Measurements from ENCODE around the gene GPC3. TPM values are rescaled to one million over a fixed set of nuclear protein-coding genes. Genes with fewer than 3 reads are reported as not detected.

Gene GPC3
- total and polyA plus RNA-seq, 2 experiments from 2014 or later: 171 to 323 TPM

DNA sequence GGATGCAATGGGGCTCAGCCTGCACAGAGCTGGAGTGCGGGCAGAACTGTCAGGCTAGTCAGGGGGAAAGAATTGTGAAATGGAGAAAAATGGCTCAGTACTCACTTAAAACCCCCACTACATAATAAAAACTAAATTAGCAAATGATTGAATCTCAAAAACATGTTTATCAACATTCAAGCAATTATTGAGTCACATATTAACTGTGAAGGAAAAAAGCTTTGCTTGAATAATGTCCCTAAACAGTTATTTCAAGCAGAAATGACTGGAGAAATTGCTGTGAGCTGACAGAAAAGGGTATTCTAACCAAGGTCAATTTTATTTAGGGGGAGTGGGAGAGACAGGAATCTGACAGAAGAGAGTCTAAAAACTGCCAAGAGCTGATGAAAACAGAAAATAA is 37.4 kb downstream of the GPC3 start:
- Histone ChIP-seq H3K4me1 (ENCODE audit: low read depth) (no peaks in the 10 kb centered on the region), H3K27me3 (no peaks in the 10 kb centered on the region), H3K4me3 (no peak overlapping the region), H3K9me3 (ENCODE audit: low read depth) (no peaks in the 10 kb centered on the region), H3K27ac (no peak overlapping the region), H3K36me3 (no peaks in the 10 kb centered on the region)
- no peak for DNase-seq (ENCODE audit: low read depth in 1 of 2, low spot score in 1 of 2)
- TF ChIP-seq, protein P1, sequence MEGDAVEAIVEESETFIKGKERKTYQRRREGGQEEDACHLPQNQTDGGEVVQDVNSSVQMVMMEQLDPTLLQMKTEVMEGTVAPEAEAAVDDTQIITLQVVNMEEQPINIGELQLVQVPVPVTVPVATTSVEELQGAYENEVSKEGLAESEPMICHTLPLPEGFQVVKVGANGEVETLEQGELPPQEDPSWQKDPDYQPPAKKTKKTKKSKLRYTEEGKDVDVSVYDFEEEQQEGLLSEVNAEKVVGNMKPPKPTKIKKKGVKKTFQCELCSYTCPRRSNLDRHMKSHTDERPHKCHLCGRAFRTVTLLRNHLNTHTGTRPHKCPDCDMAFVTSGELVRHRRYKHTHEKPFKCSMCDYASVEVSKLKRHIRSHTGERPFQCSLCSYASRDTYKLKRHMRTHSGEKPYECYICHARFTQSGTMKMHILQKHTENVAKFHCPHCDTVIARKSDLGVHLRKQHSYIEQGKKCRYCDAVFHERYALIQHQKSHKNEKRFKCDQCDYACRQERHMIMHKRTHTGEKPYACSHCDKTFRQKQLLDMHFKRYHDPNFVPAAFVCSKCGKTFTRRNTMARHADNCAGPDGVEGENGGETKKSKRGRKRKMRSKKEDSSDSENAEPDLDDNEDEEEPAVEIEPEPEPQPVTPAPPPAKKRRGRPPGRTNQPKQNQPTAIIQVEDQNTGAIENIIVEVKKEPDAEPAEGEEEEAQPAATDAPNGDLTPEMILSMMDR (IDR thresholded peaks at IDR 0.05; ENCODE audit: low read depth, low read length): no peak

DNA sequence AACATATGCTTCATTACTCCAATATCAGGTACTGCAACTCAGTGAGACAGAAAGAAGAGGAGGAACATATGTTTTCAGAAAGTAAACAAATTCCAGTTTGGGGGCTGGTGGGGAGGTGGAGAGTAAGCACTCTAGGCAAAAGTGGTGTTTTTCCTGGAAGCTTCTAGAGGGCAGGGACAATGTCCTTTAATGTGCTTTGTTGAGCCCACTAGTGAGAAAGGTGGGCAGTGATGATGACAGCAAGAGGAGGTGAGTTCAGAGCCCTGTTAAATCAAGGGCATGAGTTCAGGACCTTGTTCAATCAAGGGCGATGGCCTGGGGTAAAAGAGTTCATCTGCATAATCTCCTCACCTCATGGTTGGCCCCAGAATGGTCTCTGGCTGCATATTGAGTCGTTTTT is 38.4 kb downstream of the GPC3 start:
- Histone ChIP-seq H3K36me3 (no peaks in the 10 kb centered on the region), H3K4me3 (no peak overlapping the region), H3K27ac (no peak overlapping the region), H3K27me3 (no peaks in the 10 kb centered on the region), H3K4me1 (ENCODE audit: low read depth) (no peaks in the 10 kb centered on the region), H3K9me3 (ENCODE audit: low read depth) (no peaks in the 10 kb centered on the region)
- DNase-seq (ENCODE audit: low read depth in 1 of 2, low spot score in 1 of 2): no peak
- TF ChIP-seq, protein P1 (IDR thresholded peaks at IDR 0.05; ENCODE audit: low read depth, low read length): no peak

DNA sequence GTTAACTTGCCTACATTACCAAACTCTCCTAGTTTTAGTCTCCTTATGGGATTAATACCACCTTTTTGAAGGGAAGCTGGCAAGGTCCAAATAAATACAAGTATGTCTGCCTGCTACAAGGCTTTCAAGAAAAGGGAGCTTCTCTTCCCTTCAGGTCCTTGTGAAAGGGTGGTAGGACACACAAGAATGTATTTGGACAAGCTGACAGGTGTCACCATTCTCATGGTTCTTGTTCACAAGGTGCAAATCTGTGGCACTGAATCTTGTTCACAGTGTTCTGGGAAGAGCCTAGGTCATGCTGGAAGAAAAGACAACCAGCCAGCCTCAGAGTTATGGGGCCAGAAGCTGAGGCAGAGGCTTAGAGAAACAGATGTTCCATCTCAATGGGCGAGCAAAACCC is 41.9 kb downstream of the GPC3 start:
- Histone ChIP-seq H3K36me3 (no peaks in the 10 kb centered on the region), H3K27me3 (no peaks in the 10 kb centered on the region), H3K4me3 (no peak overlapping the region), H3K9me3 (ENCODE audit: low read depth) (no peaks in the 10 kb centered on the region), H3K4me1 (ENCODE audit: low read depth) (no peaks in the 10 kb centered on the region), H3K27ac (no peak overlapping the region)
- no peak for DNase-seq (ENCODE audit: low read depth in 1 of 2, low spot score in 1 of 2)
- TF ChIP-seq, protein P1 (IDR thresholded peaks at IDR 0.05; ENCODE audit: low read depth, low read length): no peak

DNA sequence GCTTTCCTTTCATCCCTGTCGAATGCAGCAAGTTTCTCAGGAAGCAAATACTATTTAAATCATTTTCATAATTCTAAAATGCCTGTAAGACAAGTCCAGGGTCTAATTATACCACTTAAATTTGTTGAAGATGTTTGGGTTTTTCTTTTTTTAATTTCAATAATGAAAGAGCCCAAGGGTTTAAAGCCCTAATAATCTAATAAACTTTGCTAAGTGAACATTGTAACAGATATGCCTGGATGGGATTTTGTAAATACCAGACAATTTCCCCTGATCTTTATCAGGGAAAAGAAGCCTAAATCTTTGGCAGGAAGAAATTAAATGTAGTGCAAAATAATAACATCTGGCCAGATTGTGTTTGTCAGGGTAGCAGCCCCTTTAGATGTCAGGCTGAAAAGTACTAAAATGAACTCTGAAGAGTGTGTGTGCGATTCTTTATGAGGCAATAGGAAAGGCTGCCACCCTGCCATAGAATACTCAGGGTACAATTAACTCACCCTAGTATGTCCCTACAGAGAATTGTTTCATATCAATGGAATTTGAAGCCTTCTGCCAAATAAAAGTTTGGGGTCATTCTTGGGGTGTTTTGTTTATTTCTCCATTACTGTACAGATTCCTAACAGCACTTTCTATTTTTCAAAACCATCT is 45.6 kb downstream of the GPC3 start:
- no peaks in the 10 kb centered on the region for H3K9me3 ChIP-seq (ENCODE audit: low read depth)
- TF ChIP-seq, protein P1 (IDR thresholded peaks at IDR 0.05; ENCODE audit: low read depth, low read length): no peak
- DNase-seq (ENCODE audit: low read depth in 1 of 2, low spot score in 1 of 2): no peak
- H3K4me3 ChIP-seq: no peak overlapping the region
- H3K27me3 ChIP-seq: no peaks in the 10 kb centered on the region
- peaks cover 5% of the 10 kb centered on the region for H3K4me1 ChIP-seq (ENCODE audit: low read depth)
- H3K27ac ChIP-seq: no peak overlapping the region
- H3K36me3 ChIP-seq: no peaks in the 10 kb centered on the region

DNA sequence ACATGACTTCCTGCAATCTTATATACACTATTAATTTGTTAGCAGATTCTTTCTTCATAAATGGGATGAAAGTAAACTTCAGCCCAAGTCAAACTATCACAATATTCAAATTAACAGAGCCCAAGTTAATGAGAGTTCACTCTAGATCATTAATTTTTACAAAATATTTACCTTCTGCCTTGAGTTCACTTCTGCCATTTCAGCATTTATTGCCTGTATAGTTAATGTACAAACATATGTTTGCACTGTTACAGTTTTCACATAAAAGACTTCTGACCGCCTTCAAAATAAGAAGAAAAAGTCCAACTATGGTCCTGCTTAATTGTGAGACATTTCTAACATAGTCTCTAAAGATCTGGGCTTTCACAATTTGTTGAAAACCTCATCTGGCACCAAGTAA is 46.9 kb downstream of the GPC3 start:
- Histone ChIP-seq H3K27me3 (no peaks in the 10 kb centered on the region), H3K9me3 (ENCODE audit: low read depth) (no peaks in the 10 kb centered on the region), H3K4me1 (ENCODE audit: low read depth) (peaks cover 5% of the 10 kb centered on the region), H3K4me3 (no peak overlapping the region), H3K27ac (no peak overlapping the region), H3K36me3 (no peaks in the 10 kb centered on the region)
- TF ChIP-seq, protein P1 (IDR thresholded peaks at IDR 0.05; ENCODE audit: low read depth, low read length): no peak
- DNase-seq (ENCODE audit: low read depth in 1 of 2, low spot score in 1 of 2): no peak
